ENCODE data around the gene CLEC11A.

- TF ChIP-seq CTCF (conservative IDR thresholded peaks at IDR 0.05; ENCODE audit: low read length) (no peak), EZH2phosphoT487 (IDR thresholded peaks at IDR 0.05; ENCODE audit: borderline replicate concordance) (no peak)
Measured at GRCh38 chr19:50721441-50722137, 1.6 kb upstream of the CLEC11A start.
